ENCODE results near the gene SPEM3. TPM values are rescaled to one million over a fixed set of nuclear protein-coding genes. Genes with fewer than 3 reads are reported as not detected.

The SPEM3 gene
- polyA plus RNA-seq (2011; rRNA removed) (not detected in 2 replicates), polyA minus RNA-seq (2011; rRNA and poly(A)+ RNA removed) (0.05 TPM in 1 of 2 replicates, not detected in the other)

DNA sequence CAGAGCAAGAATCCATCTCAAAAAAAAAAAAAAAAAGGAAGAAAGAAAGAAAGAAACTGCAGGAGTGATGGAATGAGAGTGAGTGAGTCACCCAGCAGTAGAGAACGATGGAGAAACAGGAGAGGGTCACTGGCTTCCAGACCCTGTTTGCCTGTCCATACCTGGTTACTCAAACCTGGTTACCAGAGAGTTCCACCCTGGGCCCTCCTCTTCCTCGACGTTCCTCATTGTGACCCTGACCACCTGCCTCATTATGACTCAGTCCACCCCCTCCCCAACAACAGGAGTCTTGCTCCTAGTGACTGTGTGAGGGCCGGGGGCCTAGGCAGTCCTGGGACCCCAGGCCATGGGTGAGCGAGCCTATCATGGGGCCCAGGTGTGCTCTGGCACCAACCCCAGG, at the start of gene SPEM3:
TSS of gene SPEM3 (plus strand) at position 301 of the 400 bp plus-strand sequence. CDS start at position 347, 46 bp downstream.
- POLR2A ChIA-PET: no interaction called here
- DNase-seq (ENCODE audit: low read depth, low spot score): no peak
- TF ChIP-seq, protein P1, sequence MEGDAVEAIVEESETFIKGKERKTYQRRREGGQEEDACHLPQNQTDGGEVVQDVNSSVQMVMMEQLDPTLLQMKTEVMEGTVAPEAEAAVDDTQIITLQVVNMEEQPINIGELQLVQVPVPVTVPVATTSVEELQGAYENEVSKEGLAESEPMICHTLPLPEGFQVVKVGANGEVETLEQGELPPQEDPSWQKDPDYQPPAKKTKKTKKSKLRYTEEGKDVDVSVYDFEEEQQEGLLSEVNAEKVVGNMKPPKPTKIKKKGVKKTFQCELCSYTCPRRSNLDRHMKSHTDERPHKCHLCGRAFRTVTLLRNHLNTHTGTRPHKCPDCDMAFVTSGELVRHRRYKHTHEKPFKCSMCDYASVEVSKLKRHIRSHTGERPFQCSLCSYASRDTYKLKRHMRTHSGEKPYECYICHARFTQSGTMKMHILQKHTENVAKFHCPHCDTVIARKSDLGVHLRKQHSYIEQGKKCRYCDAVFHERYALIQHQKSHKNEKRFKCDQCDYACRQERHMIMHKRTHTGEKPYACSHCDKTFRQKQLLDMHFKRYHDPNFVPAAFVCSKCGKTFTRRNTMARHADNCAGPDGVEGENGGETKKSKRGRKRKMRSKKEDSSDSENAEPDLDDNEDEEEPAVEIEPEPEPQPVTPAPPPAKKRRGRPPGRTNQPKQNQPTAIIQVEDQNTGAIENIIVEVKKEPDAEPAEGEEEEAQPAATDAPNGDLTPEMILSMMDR (IDR thresholded peaks at IDR 0.05; ENCODE audit: low read depth, low read length): no peak
- Histone ChIP-seq H3K4me3 (ENCODE audit: low read depth, low read length) (no peak within 1 kb of the TSS), H3K9me3 (ENCODE audit: control insufficient read depth, insufficient read depth, low read length) (no peaks in the 10 kb centered on the region; the same call in 1 of the 2 replicates), H3K27me3 (ENCODE audit: control insufficient read depth, insufficient read depth, low read length) (peaks cover 3% of the 10 kb centered on the region), H3K27ac (ENCODE audit: low read depth, low read length) (no peak within 1 kb of the TSS)
- CTCF ChIA-PET: no interaction called here

DNA sequence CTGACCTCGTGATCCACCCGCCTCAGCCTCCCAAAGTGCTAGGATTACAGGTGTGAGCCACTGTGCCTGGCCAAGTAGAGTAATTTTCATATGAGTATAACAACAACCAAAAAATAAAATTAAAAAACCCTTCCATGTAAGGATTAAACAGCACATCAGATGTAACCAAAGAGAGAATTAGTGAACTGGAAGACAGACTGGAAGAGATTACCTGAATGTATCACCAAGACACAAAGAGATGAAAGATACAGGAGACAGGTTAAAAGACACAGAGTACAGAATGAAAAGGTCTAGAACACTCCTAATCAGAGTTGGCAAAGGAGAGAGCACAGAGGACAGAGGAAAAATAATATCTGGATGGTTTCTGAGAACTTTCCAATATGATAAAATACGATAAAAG, 49.5 kb upstream of the SPEM3 start:
- Histone ChIP-seq H3K4me3 (ENCODE audit: low read depth, low read length) (no peak overlapping the region), H3K27ac (ENCODE audit: low read depth, low read length) (no peak overlapping the region), H3K27me3 (ENCODE audit: control insufficient read depth, insufficient read depth, low read length) (peaks cover 37% of the 10 kb centered on the region), H3K9me3 (ENCODE audit: control insufficient read depth, insufficient read depth, low read length) (peaks cover 8% of the 10 kb centered on the region)
- CTCF ChIA-PET: no interaction called here
- POLR2A ChIA-PET: no interaction called here
- DNase-seq (ENCODE audit: low read depth, low spot score): no peak
- TF ChIP-seq, protein P1 (IDR thresholded peaks at IDR 0.05; ENCODE audit: low read depth, low read length): no peak

DNA sequence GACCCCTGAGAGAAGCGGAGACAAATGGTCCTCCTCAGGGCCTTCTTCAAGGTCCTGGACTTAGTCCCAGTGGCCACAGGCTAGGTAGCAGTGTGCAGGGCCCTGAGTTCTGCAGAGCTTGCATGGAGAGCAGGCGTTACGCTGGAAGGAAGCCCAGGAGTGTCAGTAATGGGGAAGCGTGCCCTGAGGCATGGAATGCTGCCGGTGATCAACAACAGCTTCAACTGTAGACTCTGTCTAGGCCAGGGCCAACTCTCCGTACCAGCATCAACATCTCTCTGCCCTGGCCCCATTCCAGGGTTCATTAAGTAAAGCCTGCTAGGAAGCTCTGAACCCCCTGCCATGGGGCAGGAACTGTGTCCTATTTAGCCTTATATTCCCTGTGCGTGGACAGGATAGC, 48.3 kb upstream of the SPEM3 start:
- POLR2A ChIA-PET: interaction anchor here (0.6 to 0.8 kb wide), 3 partner anchors 14 to 53 kb away, joined by 3 to 7 read pairs (median 3); partner anchors contain the start of genes PLSCR3 and TMEM256
- no peak for DNase-seq (ENCODE audit: low read depth, low spot score)

DNA sequence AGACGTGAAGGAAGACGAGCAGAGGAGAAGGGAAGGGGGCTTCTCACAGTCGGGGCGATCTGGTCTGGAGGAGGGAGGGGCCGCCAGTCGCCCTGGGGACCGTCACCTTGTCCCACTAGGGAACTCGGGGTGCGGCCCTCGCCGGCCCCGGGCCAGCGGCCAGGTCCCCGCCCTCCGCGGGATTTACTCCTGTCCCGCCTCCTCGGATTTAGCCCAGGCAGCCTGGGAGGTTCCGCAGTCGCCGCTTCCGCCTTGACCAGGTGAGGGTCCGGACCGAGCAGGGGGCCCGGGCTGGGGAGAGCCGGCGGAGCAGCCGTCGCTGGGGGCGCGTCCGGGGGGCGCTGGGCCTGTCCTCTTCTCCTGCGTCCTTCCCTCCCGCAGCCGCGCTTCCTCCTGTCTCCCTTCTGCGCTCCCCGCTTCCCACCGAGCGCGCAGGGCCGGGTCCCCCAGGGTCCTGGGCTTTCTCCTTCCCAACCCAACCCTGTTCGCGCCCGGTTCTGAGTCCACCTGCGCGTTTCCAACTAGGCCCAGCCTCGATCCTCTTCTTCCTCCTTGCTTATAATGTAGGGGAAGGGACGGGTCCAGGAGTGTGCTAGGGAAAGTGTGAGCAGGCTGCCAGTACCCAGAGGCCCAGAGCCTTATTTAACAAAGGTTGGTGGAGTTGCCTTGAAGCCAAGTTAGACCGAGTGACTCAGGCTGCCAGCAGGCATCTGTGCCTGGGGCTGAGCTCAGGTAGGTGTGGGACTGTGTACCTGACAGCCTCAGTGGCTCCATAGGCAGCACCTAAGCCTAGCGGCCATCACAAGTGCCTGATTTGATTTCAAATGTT, 47.6 kb upstream of the SPEM3 start, which contains the start of gene TNK1:
TSS of gene TNK1 (plus strand) at position 235 of the 829 bp plus-strand sequence. CDS start 1,838 bp downstream, outside the sequence.
- Histone ChIP-seq H3K27ac (ENCODE audit: low read depth, low read length) (no peak within 1 kb of the TSS), H3K27me3 (ENCODE audit: control insufficient read depth, insufficient read depth, low read length) (peaks cover 37% of the 10 kb centered on the region), H3K9me3 (ENCODE audit: control insufficient read depth, insufficient read depth, low read length) (peaks cover 8% of the 10 kb centered on the region), H3K4me3 (ENCODE audit: low read depth, low read length) (peak within 1 kb of the TSS; percentile 22)
- DNase-seq (ENCODE audit: low read depth, low spot score): no peak
- ChIA-PET POLR2A (interaction anchor here (0.8 kb wide), 1 partner anchor 13 kb away, joined by 3 read pairs; the partner anchor contains the start of gene PLSCR3), CTCF (interaction anchor here (1.1 kb wide), 1 partner anchor 179 kb away, joined by 3 read pairs; no protein-coding TSS in a partner anchor)
- TF ChIP-seq, protein P1 (IDR thresholded peaks at IDR 0.05; ENCODE audit: low read depth, low read length): no peak

More for the DNA sequence above, 48.3 kb upstream of the SPEM3 start:
- TF ChIP-seq, protein P1 (IDR thresholded peaks at IDR 0.05; ENCODE audit: low read depth, low read length): no peak
- Histone ChIP-seq H3K4me3 (ENCODE audit: low read depth, low read length) (no peak overlapping the region), H3K9me3 (ENCODE audit: control insufficient read depth, insufficient read depth, low read length) (peaks cover 8% of the 10 kb centered on the region), H3K27ac (ENCODE audit: low read depth, low read length) (no peak overlapping the region), H3K27me3 (ENCODE audit: control insufficient read depth, insufficient read depth, low read length) (peaks cover 37% of the 10 kb centered on the region)
- CTCF ChIA-PET: interaction anchor here (1.1 kb wide), 1 partner anchor 180 kb away, joined by 3 read pairs; no protein-coding TSS in a partner anchor

DNA sequence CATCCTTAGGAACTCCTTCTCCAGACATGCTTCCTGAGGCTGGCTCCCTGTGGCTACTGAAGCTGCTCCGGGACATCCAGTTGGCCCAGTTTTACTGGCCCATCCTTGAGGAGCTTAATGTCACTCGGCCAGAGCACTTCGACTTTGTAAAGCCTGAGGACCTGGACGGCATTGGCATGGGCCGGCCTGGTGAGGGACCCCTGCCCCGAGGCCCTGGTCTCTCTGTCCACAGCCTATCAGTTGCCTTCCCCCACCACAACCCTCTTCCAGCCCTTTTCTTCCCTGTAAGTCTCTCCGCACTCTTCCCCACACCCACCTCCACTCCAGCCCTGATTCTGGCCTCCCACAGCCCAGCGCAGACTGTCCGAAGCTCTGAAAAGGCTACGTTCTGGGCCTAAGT, 45.8 kb upstream of the SPEM3 start:
- H3K27me3 ChIP-seq (ENCODE audit: control insufficient read depth, insufficient read depth, low read length): peaks cover 37% of the 10 kb centered on the region
- H3K27ac ChIP-seq (ENCODE audit: low read depth, low read length): no peak overlapping the region
- no peak overlapping the region for H3K4me3 ChIP-seq (ENCODE audit: low read depth, low read length)
- CTCF ChIA-PET: no interaction called here
- peaks cover 8% of the 10 kb centered on the region for H3K9me3 ChIP-seq (ENCODE audit: control insufficient read depth, insufficient read depth, low read length)
- TF ChIP-seq, protein P1 (IDR thresholded peaks at IDR 0.05; ENCODE audit: low read depth, low read length): no peak
- no peak for DNase-seq (ENCODE audit: low read depth, low spot score)
- POLR2A ChIA-PET: interaction anchor here (0.6 kb wide), 1 partner anchor 150 kb away, joined by 5 read pairs; no protein-coding TSS in a partner anchor

Data from AG04450 (cell line).